DMS114 treated with DMSO at 0.1 percent for 48 hours (cell line): ENCODE data around the gene C1orf159.
"Not testable (repeated sequence)": the region's sequence is repeated elsewhere in the genome, so short reads cannot be mapped to it uniquely, and the experiment has no call there.

Experiments
- DNase-seq: peaks from one replicate; lab custom pipeline; 2025; ENCODE audit not compliant: unreplicated experiment; lab: John Stamatoyannopoulos, UW

The C1orf159 gene

GRCh38 chr1:1115786-1116700 is at the start of gene C1orf159:
Gene C1orf159, minus strand, starts transcription at chr1:1116089. Its CDS starts 24,546 bp downstream, at chr1:1091543.
- peak; percentile 96 for DNase-seq

- DNase-seq: no peak
These were observed 49.6 kb upstream of the C1orf159 start for GRCh38 chr1:1165485-1165884.

- no peak for DNase-seq
These were observed 49.0 kb upstream of the C1orf159 start for GRCh38 chr1:1164701-1165451.

- no peak for DNase-seq
These were observed 48.4 kb upstream of the C1orf159 start for GRCh38 chr1:1164361-1164700.

- no peak for DNase-seq
These were observed 47.7 kb upstream of the C1orf159 start for GRCh38 chr1:1163538-1164070.

GRCh38 chr1:1162597-1163537 is 47.0 kb upstream of the C1orf159 start:
- no peak for DNase-seq

GRCh38 chr1:1161683-1162079 is 45.8 kb upstream of the C1orf159 start:
- no peak for DNase-seq

GRCh38 chr1:1161078-1161682 is 45.3 kb upstream of the C1orf159 start:
- DNase-seq: no peak

- DNase-seq: no peak
These were observed 44.5 kb upstream of the C1orf159 start for GRCh38 chr1:1160281-1160930.

GRCh38 chr1:1157914-1158710 is 42.2 kb upstream of the C1orf159 start:
- no peak for DNase-seq

- DNase-seq: no peak
These were observed 41.6 kb upstream of the C1orf159 start for GRCh38 chr1:1157426-1157913.

GRCh38 chr1:1157033-1157365 is 41.1 kb upstream of the C1orf159 start:
- DNase-seq: no peak

- DNase-seq: no peak
These were observed 40.5 kb upstream of the C1orf159 start for GRCh38 chr1:1156140-1157032.

- DNase-seq: no peak
These were observed 39.4 kb upstream of the C1orf159 start for GRCh38 chr1:1155258-1155657.

- DNase-seq: no peak
These were observed 38.0 kb upstream of the C1orf159 start for GRCh38 chr1:1153874-1154273.

GRCh38 chr1:1153215-1153614 is 37.3 kb upstream of the C1orf159 start:
- not testable (repeated sequence) for DNase-seq

GRCh38 chr1:1152431-1152830 is 36.5 kb upstream of the C1orf159 start:
- not testable (repeated sequence) for DNase-seq

- DNase-seq: no peak
These were observed 35.4 kb upstream of the C1orf159 start for GRCh38 chr1:1151306-1151705.
